Measurements from ENCODE around the gene LIN28B.

Gene LIN28B

DNA sequence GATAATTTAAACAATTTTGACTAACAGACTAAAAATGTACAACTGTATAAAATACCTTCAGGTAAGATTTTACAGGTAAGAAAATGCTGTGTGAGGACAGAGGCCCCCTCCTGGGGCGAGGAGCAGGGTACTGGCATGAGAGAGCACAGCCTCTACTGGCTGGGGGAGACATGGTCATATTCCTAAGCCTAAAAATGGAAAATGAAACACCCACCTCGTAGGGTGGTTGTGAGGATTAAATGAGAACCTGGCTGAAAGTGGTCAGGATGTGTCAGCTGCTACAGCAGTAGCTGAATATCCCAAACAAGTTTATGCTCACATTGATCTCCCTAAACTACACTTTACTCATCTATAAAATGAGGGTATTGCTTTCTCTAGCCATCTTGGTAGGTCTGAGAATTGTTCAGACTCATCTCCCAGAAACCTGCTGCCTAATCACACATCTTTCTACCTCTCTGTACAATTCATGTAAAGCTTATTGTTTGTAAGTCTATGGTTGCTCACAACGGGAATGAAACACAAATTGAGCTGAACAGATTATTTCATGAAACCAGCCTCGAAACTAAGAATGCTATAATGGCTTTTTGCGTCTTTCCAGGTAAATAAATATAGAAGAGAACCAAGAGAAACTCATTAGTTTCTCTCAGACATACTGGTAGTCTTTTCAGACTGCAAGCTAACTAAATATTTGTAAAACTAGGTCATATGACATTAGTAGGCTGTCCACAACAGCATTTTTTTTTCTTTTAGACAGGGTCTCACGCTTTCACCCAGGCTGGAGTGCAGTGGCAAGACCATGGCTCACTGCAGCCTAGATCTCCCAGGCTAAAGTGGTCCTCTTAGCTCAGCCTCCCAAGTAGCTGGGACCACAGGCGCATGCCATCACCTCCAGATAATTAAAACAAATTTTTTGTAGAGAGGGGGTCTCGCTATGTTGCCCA, 153.3 kb downstream of the LIN28B start:
- no peak for DNase-seq (ENCODE audit: low read depth in 2 of 2)

DNA sequence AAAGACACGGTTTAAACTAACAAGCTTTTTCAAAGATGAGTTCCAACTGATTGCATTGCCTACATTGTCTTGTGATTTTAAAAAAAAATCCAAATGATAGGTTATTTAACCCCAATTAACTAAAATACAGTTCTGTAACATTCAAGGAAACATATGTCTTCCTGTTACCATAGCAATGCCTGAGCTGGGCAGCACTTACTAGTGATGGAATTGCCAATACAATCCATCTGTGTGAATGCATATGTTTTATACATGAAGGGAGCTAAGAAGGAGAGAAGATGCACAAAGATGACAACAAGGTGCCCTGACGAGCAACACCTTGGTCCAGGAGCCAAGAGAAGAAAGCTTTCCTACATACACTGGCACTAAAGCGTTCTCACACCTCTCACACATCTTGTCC, 154.2 kb downstream of the LIN28B start:
- no peak for DNase-seq (ENCODE audit: low read depth in 2 of 2)

DNA sequence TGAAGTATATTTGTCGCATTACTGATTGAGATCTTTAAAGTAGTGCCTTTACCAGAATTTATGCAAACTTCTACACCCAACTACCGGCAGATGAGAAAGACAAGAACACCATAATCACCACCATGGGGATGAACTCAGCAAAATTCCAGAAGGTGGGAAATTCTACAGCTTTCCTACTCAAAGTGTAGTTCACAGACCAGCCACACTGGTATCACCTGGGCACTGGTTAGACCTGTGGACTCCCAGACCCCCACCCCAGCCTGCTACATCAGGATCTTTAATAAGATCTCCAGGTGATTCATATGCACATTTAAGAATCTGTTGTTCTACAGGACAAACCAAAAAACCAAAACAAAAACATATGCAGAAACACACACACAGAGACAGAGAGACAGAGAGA, 155.0 kb downstream of the LIN28B start:
- no peak for DNase-seq (ENCODE audit: low read depth in 2 of 2)

DNA sequence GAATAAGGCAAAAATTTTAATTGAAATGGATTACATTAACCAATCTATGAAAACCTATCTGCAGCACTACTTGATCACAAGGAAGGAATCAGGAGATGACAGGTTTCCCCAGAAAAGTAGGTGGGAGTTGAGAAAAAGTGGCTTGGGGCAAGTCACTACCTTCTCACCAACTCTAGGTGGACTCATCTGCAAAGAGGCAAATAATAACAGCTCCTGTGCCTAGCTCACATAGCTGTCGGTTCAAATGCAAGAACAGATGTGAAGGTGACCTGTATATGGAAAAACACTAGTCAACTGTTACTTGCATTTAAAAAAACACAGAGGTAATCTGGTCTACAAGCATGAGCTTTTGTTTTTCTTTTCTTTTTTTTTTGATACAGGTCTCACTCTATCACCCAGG, 155.7 kb downstream of the LIN28B start:
- no peak for DNase-seq (ENCODE audit: low read depth in 2 of 2)

DNA sequence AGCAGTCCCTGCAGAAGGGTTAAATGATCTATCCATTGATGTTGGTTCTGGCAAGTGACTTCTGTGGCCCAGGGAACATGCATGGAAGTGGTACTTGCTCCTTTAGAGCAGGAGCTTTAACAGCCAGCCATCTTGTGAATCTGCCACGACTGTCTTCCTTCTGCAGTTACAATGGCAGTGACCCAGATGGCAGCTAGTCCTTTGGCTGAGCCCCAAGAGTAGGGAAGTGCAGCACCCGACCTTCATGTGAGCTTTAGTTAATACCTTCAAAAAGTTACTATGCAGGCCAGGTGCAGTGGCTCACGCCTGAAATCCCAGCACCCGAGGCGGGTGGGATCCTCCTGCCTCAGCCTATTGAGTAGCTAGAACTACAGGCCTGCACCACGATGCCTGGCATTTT, 156.5 kb downstream of the LIN28B start:
- no peak for DNase-seq (ENCODE audit: low read depth in 2 of 2)

DNA sequence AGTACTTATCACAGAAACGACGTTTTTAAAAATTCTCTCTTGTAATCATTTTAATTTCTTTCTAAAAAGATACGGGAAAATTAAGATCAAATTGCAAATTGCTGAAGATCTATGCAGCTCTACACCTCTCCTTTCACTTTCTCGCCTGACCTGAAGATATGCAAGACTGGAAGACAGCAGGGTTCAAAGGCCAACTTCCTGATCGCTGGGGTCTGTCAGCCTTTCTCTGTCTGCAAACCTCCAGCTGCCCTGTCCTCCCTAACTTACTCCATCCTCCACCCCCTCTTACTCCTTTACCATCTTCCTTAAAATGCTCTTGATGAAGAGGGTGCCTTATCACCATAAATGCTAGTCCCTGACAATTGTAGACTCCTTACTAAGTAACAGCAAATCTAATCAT, 159.2 kb downstream of the LIN28B start:
- no peak for DNase-seq (ENCODE audit: low read depth in 2 of 2)

DNA sequence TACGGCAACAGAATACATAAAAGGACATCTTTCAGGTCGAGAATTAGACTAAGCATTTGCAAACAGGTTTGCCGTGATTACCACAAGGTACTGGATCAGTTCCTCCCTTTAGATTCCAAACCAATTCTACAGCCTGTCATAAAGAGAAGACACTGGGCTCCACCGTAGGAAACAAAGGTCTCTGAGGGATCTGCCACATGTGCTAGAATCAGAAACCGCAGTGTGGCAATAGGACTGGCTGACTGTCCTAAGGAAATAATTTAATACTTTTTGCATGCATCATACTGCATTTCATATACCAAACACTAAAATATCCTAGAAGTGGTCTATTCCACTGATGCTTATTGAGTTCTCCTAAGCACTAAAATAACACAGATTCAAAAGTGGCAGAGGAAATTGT, 163.7 kb downstream of the LIN28B start:
- no peak for DNase-seq (ENCODE audit: low read depth in 2 of 2)

DNA sequence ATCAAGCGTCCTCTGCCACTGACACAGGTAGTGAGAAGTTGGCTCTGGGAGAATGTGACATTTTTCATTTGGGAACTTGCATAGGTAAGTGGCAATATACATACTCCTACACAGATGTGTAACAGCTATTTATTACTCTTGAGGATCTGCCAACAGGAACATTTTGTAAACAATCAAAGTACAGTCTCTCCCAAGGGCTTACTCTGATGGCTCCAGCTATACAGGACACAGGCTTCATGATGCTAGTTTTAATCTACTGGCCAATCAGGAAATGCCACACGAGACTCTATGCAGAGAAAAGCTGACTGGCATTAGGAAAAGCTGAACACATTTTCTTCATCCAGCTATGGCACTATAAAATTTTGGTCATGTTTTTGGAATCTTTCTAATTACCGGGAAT, 165.1 kb downstream of the LIN28B start:
- no peak for DNase-seq (ENCODE audit: low read depth in 2 of 2)

DNA sequence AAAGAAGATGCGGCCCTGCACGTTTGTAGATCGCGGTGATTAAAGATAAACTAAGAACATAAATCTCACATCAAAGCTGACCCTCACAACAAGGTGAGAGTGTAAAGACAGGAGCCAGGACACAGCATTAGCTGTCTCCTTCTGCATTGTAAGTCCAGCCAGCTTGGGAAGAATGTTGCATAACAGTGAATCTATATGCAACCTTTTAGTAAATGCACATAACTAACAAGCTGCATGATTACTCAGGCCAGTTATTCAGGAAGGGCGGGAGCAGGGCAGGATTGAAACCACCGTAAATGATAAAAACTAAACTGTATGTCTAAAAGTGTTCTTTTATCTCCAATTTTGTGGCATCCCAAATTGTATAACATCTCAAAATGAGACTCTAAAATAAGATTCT, 165.8 kb downstream of the LIN28B start:
- DNase-seq (ENCODE audit: low read depth in 2 of 2) = no peak

Measured in activated CD8-positive, alpha-beta memory T cell treated with anti-CD3 and anti-CD28 coated beads for 4 hours (primary cell).